Gastroesophageal sphincter (tissue), 4 donors: Measurements from ENCODE around the gene ABHD17C. TPM values are rescaled to one million over a fixed set of nuclear protein-coding genes. Genes with fewer than 3 reads are reported as not detected.
A peak's percentile ranks its signal among the peaks of the same experiment; 100 is the strongest.

ENCODE experiments used
- ATAC-seq: fragments of 150-250 bp; one replicate; pipeline ENCODE4 v1.9.1; 2016; ENCODE audit warnings: mild to moderate bottlenecking, moderate library complexity
- H3K27ac ChIP-seq, 4 donors: fragments of 200-600 bp; sonication (generic) in 3 of 4; 1 replicate in 3 of 4; 2 replicates in 1 of 4; pipeline ENCODE4 v1.5.1; 2016 to 2019
- H3K27me3 ChIP-seq: fragments of 200-600 bp; sonication (generic); one replicate; pipeline ENCODE4 v1.5.1; 2019
- H3K36me3 ChIP-seq, 2 donors: fragments of 200-600 bp; sonication (generic); one replicate each; pipeline ENCODE4 v1.5.1; 2019; ENCODE audit warnings: control low read depth in 1 of 2
- H3K4me1 ChIP-seq, 3 donors: fragments of 200-600 bp; sonication (generic); 1 replicate in 2 of 3; 2 replicates in 1 of 3; pipeline ENCODE4 v1.5.1; 2016 to 2019; ENCODE audit warnings: control low read depth in 2 of 3
- H3K4me3 ChIP-seq, 2 donors: fragments of 200-600 bp; sonication (generic); one replicate each; pipeline ENCODE4 v1.5.1; 2019; ENCODE audit warnings: mild to moderate bottlenecking in 1 of 2, moderate library complexity in 1 of 2
- H3K9me3 ChIP-seq, 3 donors: fragments of 200-600 bp; sonication (generic); one replicate each; pipeline ENCODE4 v1.5.1; 2017 to 2019; ENCODE audit warnings: control low read depth in 2 of 3
- EP300 ChIP-seq: sonication (generic); formaldehyde crosslinking; IDR thresholded peaks from one replicate; pipeline ENCODE4 v1.6.1; 2017; ENCODE audit warnings: antibody characterized with exemption, mild to moderate bottlenecking
- POLR2A ChIP-seq, 2 donors: fragments of 450-650 bp; IDR thresholded peaks; one replicate each; pipeline ENCODE4 v1.6.1; 2017; ENCODE audit warnings: antibody characterized with exemption in 2 of 2, mild to moderate bottlenecking in 2 of 2, moderate library complexity in 1 of 2
- POLR2AphosphoS5 ChIP-seq: sonication (generic); formaldehyde crosslinking; IDR thresholded peaks from one replicate; pipeline ENCODE4 v1.6.1; 2017; ENCODE audit warnings: antibody characterized with exemption
- whole genome bisulfite sequencing, 2 donors: methylation state at CpG; one replicate each; pipeline ENCODE4 v1.1.5; 2018; ENCODE audit warnings: low coverage in 1 of 2; 5-methylcytosine and 5-hydroxymethylcytosine counted together
- total RNA-seq, 4 donors: library from RNA; depleted of rRNA; stranded (reverse); fragments of >200 nt; gene quantifications; one replicate each; pipeline ENCODE4 v1.1.0, GENCODE V29; 2016
- TF ChIP-seq, protein P1 (sequence below), 4 experiments: fragments of 200-600 bp in 2 of 4; fragments of 450-650 bp in 2 of 4; sonication (generic) in 1 of 4; IDR thresholded peaks; one replicate each; pipeline ENCODE4 v1.5.1; 2017 to 2019; ENCODE audit warnings: antibody characterized with exemption in 4 of 4, mild to moderate bottlenecking in 2 of 4, moderate library complexity in 2 of 4

The ABHD17C gene
- total RNA-seq, 4 donors from 2014 or later = 1.4 to 5.4 (median 3.5) TPM

DNA sequence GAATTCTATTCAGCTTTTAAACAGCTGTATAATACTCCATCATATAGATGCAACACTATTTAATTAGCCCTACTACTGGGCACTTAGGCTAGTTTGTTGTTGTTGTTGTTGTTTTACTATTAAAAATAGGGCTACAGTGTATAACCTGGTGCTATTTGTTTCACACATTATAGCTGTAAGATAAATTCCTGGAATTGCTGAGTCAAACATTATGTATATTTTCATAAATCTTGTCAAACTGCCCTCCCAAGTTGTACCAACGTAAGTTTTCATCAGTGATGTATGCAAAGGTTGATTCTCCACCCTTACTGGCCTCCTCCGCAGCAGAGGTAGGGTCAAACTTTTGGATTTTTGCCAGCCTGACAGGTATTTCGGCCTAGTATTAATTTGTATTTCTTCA is 80.2 kb downstream of the ABHD17C start:
- peaks cover 0 to 32% (median 13%) of the 10 kb centered on the region in 3 donors for H3K4me1 ChIP-seq
- no peak overlapping the region for H3K4me3 ChIP-seq
- H3K36me3 ChIP-seq = no peaks in the 10 kb centered on the region
- TF ChIP-seq POLR2AphosphoS5 (no peak), EP300 (no peak), POLR2A (IDR thresholded peaks at IDR 0.05) (no peak)
- TF ChIP-seq, protein P1, sequence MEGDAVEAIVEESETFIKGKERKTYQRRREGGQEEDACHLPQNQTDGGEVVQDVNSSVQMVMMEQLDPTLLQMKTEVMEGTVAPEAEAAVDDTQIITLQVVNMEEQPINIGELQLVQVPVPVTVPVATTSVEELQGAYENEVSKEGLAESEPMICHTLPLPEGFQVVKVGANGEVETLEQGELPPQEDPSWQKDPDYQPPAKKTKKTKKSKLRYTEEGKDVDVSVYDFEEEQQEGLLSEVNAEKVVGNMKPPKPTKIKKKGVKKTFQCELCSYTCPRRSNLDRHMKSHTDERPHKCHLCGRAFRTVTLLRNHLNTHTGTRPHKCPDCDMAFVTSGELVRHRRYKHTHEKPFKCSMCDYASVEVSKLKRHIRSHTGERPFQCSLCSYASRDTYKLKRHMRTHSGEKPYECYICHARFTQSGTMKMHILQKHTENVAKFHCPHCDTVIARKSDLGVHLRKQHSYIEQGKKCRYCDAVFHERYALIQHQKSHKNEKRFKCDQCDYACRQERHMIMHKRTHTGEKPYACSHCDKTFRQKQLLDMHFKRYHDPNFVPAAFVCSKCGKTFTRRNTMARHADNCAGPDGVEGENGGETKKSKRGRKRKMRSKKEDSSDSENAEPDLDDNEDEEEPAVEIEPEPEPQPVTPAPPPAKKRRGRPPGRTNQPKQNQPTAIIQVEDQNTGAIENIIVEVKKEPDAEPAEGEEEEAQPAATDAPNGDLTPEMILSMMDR (IDR thresholded peaks at IDR 0.05) = no peak
- peaks cover 33% of the 10 kb centered on the region for H3K27me3 ChIP-seq
- no peak for ATAC-seq
- WGBS, 2 donors = 92 to 93% methylated on average over 3 of the region's 3 CpGs
- H3K9me3 ChIP-seq = no peaks in the 10 kb centered on the region
- H3K27ac ChIP-seq = no peak overlapping the region

DNA sequence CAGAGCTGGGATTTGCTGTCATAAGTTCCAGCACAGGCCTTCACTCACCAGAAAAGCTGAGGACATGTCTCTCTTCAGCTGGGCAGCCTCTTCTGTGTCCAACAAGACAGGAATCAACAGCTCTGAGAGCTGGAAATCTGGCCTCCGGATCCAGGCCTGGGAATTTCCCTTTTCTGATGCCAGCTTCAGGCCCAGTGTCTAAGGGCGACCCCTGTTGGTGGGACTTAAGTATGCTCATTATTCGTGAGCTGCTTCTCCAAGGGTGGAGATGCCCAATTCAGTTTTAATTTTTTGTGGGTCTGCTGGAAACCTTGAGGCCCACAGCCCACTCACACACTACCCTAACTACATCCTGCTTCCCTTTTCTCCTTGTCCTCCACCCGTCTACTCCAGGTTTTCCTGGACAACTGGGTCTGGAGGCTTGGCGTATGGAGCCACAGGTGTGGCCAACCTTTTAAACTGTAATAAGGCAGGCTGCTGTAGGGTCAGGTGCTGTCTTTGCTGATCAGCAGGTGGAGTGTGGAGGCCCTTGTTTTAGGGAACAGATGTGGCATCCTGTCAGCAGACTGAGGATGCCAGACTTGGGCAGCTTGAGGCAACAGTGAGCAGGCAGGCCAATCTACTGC is 81.4 kb downstream of the ABHD17C start:
- Histone ChIP-seq H3K36me3 (no peaks in the 10 kb centered on the region), H3K4me1 (peaks cover 0 to 38% (median 15%) of the 10 kb centered on the region in 3 donors), H3K27ac (no peak overlapping the region), H3K27me3 (peaks cover 45% of the 10 kb centered on the region), H3K4me3 (no peak overlapping the region), H3K9me3 (no peaks in the 10 kb centered on the region)
- WGBS, 2 donors = 10 to 20% methylated on average over 2 to 3 of the region's 5 CpGs
- ATAC-seq = peak; percentile 60
- TF ChIP-seq POLR2A (IDR thresholded peaks at IDR 0.05) = no peak
- TF ChIP-seq, protein P1 (IDR thresholded peaks at IDR 0.05) = peak; percentile 71 to 94 (median 86)

DNA sequence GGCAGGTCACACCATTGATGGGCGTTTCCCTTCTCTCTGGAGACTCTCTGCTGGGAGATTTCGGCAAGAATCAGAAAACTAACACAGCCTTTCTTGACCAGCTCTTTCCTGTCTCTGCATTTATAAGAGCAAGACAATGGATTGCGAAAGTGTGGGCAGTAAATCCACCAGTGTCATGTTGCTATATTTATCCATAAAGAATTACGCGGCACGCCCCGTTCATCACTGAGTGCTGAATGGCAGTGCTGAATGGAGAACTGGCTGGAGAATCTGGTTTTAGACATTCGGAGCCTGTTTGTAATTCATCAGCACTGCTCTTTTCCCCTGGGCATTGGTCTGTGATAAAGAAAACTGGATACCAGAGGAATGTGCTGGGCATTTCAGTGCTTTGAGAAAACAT is 82.0 kb downstream of the ABHD17C start:
- H3K36me3 ChIP-seq = no peaks in the 10 kb centered on the region
- H3K4me1 ChIP-seq = peaks cover 0 to 38% (median 15%) of the 10 kb centered on the region in 3 donors
- TF ChIP-seq POLR2AphosphoS5 (no peak), POLR2A (IDR thresholded peaks at IDR 0.05) (no peak), EP300 (no peak)
- TF ChIP-seq, protein P1 (IDR thresholded peaks at IDR 0.05) = no peak
- WGBS, 2 donors = 51 to 55% methylated on average over 4 to 7 of the region's 8 CpGs
- H3K27ac ChIP-seq = no peak overlapping the region
- H3K4me3 ChIP-seq = no peak overlapping the region
- no peak for ATAC-seq
- no peaks in the 10 kb centered on the region for H3K9me3 ChIP-seq
- H3K27me3 ChIP-seq = peaks cover 50% of the 10 kb centered on the region

DNA sequence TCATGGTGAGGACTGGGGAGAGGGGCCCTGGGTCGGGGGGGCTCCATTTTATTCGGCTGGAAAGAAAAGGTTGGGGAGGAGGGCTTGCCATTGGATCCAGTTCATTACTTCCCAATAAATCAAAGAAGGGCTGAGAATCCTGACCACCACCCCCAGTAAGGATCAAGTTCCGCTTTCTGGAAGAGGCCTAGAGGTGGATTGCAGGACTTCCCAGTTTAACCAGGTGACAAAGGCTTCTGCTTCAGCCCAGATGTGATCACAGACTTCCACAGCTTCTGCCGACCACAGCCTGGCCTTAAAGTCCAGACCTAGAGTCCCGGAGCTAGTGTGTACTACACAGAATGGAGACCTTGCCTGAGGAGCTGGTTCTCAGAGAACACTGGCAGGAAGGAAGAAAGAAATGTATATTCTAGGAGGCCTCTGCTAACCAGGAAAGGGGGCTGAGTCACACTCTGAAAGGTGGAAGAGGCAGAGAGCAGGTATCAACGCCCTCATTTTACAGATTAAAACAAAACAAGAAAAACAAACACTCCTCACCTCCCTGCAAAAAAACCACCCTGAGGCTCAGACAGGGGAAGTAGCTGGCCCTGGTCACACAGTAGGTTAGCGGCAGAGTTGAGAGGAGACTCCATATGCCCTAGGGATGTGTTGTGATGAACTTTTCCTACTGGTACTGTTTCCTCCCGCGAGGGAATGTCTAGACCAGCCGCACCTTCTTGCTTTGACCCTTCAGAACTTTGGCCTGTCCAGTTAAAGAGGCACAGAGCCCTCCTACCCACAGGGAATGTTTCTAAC is 82.9 kb downstream of the ABHD17C start:
- no peaks in the 10 kb centered on the region for H3K36me3 ChIP-seq
- TF ChIP-seq POLR2AphosphoS5 = no peak
- no peak for TF ChIP-seq EP300
- TF ChIP-seq, protein P1 (IDR thresholded peaks at IDR 0.05) = no peak
- TF ChIP-seq POLR2A (IDR thresholded peaks at IDR 0.05) = no peak
- ATAC-seq = no peak
- H3K4me3 ChIP-seq = no peak overlapping the region
- peaks cover 0 to 38% (median 15%) of the 10 kb centered on the region in 3 donors for H3K4me1 ChIP-seq
- WGBS, 2 donors = 66 to 73% methylated on average over 6 to 9 of the region's 10 CpGs
- H3K27me3 ChIP-seq = peaks cover 52% of the 10 kb centered on the region
- no peak overlapping the region for H3K27ac ChIP-seq
- H3K9me3 ChIP-seq = no peaks in the 10 kb centered on the region

DNA sequence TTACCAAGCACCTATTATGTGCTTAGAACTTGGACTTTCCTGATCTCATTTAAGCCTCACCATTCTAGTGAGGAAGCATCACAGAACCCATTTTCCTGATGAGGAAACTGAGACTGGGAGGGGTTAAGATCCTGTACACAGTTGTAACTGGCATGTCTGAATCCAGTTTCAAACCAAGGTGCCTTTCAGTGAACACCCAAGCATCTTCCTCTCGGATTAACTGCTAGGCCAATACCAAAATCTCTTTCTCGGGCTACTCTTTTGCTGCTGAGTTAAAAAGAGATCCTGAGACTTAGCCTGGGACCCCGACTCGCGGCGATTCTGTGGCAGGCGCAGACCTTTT is 83.5 kb downstream of the ABHD17C start:
- WGBS, 2 donors = 25 to 33% methylated on average over 1 to 7 of the region's 7 CpGs
- peaks cover 52% of the 10 kb centered on the region for H3K27me3 ChIP-seq
- no peak overlapping the region for H3K27ac ChIP-seq
- H3K4me3 ChIP-seq = peak overlapping the region in 1 of 2 donors; percentile 62
- H3K9me3 ChIP-seq = no peaks in the 10 kb centered on the region
- TF ChIP-seq EP300 (no peak), POLR2A (IDR thresholded peaks at IDR 0.05) (no peak), POLR2AphosphoS5 (no peak)
- TF ChIP-seq, protein P1 (IDR thresholded peaks at IDR 0.05) = no peak
- H3K4me1 ChIP-seq = peaks cover 0 to 38% (median 15%) of the 10 kb centered on the region in 3 donors
- ATAC-seq = no peak
- H3K36me3 ChIP-seq = no peaks in the 10 kb centered on the region
